AG04449 (cell line): ENCODE results near the gene DNAJC5.

Source experiments
- CTCF ChIA-PET: fragments of 350-600 bp; formaldehyde crosslinking; extraction: SDS; loops from one replicate; lab custom pipeline; 2021; ENCODE audit warnings: antibody characterized with exemption; lab: Yijun Ruan, JAX
- POLR2A ChIA-PET: fragments of 400-600, 350-600 bp; formaldehyde crosslinking; extraction: SDS; loops from one replicate; lab custom pipeline; 2020; ENCODE audit warnings: antibody characterized with exemption, inconsistent platforms; lab: Yijun Ruan, JAX
- DNase-seq: peaks from one replicate; pipeline ENCODE4 v3.0.0-alpha.2; 2010; ENCODE audit warnings: low read depth, low spot score
- H3K4me3 ChIP-seq: 2 replicates; pipeline ENCODE4 v1.5.1; 2011; ENCODE audit warnings: low read depth, mild to moderate bottlenecking, control low read depth, low read length
- CTCF ChIP-seq: IDR thresholded peaks from one replicate; pipeline ENCODE4 v1.5.1; 2011; ENCODE audit warnings: mild to moderate bottlenecking, moderate library complexity, low read length, control low read depth, inconsistent platforms; ENCODE audit not compliant: insufficient read depth; ENCODE audit errors: missing control alignments

The DNAJC5 gene

GRCh38 chr20:63889241-63890200, 5.4 kb upstream of the DNAJC5 start:
- CTCF ChIA-PET: interaction anchor here (3.2 kb wide), 1 partner anchor 25 kb away, joined by 12 read pairs; the partner anchor contains the start of gene TPD52L2
- TF ChIP-seq CTCF: no peak
- POLR2A ChIA-PET: interaction anchor here (0.6 kb wide), 1 partner anchor 24 kb away, joined by 4 read pairs; the partner anchor contains the start of gene TPD52L2
- no peak overlapping the region for H3K4me3 ChIP-seq
- DNase-seq: no peak

GRCh38 chr20:63890201-63890576, 4.7 kb upstream of the DNAJC5 start:
- no peak overlapping the region for H3K4me3 ChIP-seq
- no peak for DNase-seq
- ChIA-PET CTCF (interaction anchor here (3.2 kb wide), 1 partner anchor 26 kb away, joined by 12 read pairs; the partner anchor contains the start of gene TPD52L2), POLR2A (no interaction called here)
- TF ChIP-seq CTCF: no peak

GRCh38 chr20:63890616-63891015, 4.3 kb upstream of the DNAJC5 start:
- H3K4me3 ChIP-seq: no peak overlapping the region
- CTCF ChIA-PET: interaction anchor here (3.2 kb wide), 1 partner anchor 26 kb away, joined by 12 read pairs; the partner anchor contains the start of gene TPD52L2
- POLR2A ChIA-PET: no interaction called here
- DNase-seq: no peak
- no peak for TF ChIP-seq CTCF

GRCh38 chr20:63891061-63892002, 3.6 kb upstream of the DNAJC5 start:
- CTCF ChIA-PET: interaction anchor here (1.3 to 3.2 kb wide), 3 partner anchors 9 to 89 kb away, joined by 3 to 12 read pairs (median 4); partner anchors contain the start of gene TPD52L2
- no peak for DNase-seq
- POLR2A ChIA-PET: interaction anchor here (1.2 kb wide), 1 partner anchor 13 kb away, joined by 4 read pairs; no protein-coding TSS in a partner anchor
- TF ChIP-seq CTCF: no peak
- no peak overlapping the region for H3K4me3 ChIP-seq

GRCh38 chr20:63892402-63892801, 2.5 kb upstream of the DNAJC5 start:
- no peak overlapping the region for H3K4me3 ChIP-seq
- ChIA-PET CTCF (interaction anchor here (1.3 to 3.2 kb wide), 3 partner anchors 10 to 88 kb away, joined by 3 to 12 read pairs (median 4); partner anchors contain the start of gene TPD52L2), POLR2A (interaction anchor here (1.2 kb wide), 1 partner anchor 14 kb away, joined by 4 read pairs; no protein-coding TSS in a partner anchor)
- TF ChIP-seq CTCF: no peak
- no peak for DNase-seq
